ENCODE results near the gene ANKRD24. TPM values are rescaled to one million over a fixed set of nuclear protein-coding genes. Genes with fewer than 3 reads are reported as not detected.

ANKRD24 gene
- total and polyA plus RNA-seq, 2 of the 13 experiments (the other 11 are each of a cell fraction or from before 2014, with no cell fraction given) = 0.13 to 0.24 TPM

- TF ChIP-seq HOMEZ (CRISPR knock-in tag; IDR thresholded peaks at IDR 0.05; ENCODE audit: low read depth) (no peak), SAP130 (CRISPR knock-in tag; IDR thresholded peaks at IDR 0.05; ENCODE audit: low read depth) (no peak; the same call in 1 of the 2 replicates), MYC (CRISPR knock-in tag; IDR thresholded peaks at IDR 0.05; ENCODE audit: borderline replicate concordance) (peak; percentile 40; the same call in 1 of the 2 replicates), HDAC1 (CRISPR knock-in tag; IDR thresholded peaks at IDR 0.05) (no peak), SRF (IDR thresholded peaks at IDR 0.05; ENCODE audit: low read depth, low read length) (0 out of 2 replicates have a peak, but pooled peaks have one; percentile 22), ZNF354B (CRISPR knock-in tag; IDR thresholded peaks at IDR 0.05) (no peak), HNRNPL (IDR thresholded peaks at IDR 0.05; ENCODE audit: low read depth, low read length) (0 out of 2 replicates have a peak, but pooled peaks have one; percentile 26), AHR (CRISPR knock-in tag; IDR thresholded peaks at IDR 0.05) (0 out of 2 replicates have a peak, but pooled peaks have one; percentile 40), TGIF2 (CRISPR knock-in tag; IDR thresholded peaks at IDR 0.05) (no peak), KIAA2018 (CRISPR knock-in tag; IDR thresholded peaks at IDR 0.05; ENCODE audit: borderline replicate concordance) (no peak), ZNF260 (CRISPR knock-in tag; IDR thresholded peaks at IDR 0.05; ENCODE audit: borderline replicate concordance, low read depth) (no peak), MBD4 (IDR thresholded peaks at IDR 0.05; ENCODE audit: borderline replicate concordance, low read length) (no peak), ZBTB38 (CRISPR knock-in tag; IDR thresholded peaks at IDR 0.05) (peak; percentile 16; the same call in 1 of the 2 replicates), ZNF468 (CRISPR knock-in tag; IDR thresholded peaks at IDR 0.05) (no peak), ZNF276 (CRISPR knock-in tag; IDR thresholded peaks at IDR 0.05; ENCODE audit: low read depth) (no peak)
Measured at GRCh38 chr19:4267901-4268815, 85.7 kb downstream of the ANKRD24 start (continued).
